HCT116 (cell line): ENCODE results near the gene PCNT. TPM values are rescaled to one million over a fixed set of nuclear protein-coding genes. Genes with fewer than 3 reads are reported as not detected.

Experiments
- ATAC-seq: fragments of 200-7000 bp; cut with Tn5 transposase; 2 replicates; pipeline ENCODE4 v1.9.1; 2020; ENCODE audit warnings: mild to moderate bottlenecking, moderate library complexity
- BruUV-seq: library from RNA; stranded (reverse); fragments of 400-500 nt; replicated peaks from 2 replicates; lab custom pipeline; 2021; lab: Mats Ljungman, UMichigan
- CTCF ChIA-PET: fragments of 300-600 bp; sonication (Branson Sonifier 250); formaldehyde crosslinking; loops from one replicate; lab custom pipeline; 2021; ENCODE audit warnings: antibody characterized with exemption; lab: Charles Lee
- POLR2A ChIA-PET: fragments of 300-600, 350-600 bp; sonication (Branson Sonifier 250); formaldehyde crosslinking; loops from one replicate; lab custom pipeline; 2021; ENCODE audit warnings: antibody characterized with exemption; lab: Charles Lee
- RAD21 ChIA-PET, 2 experiments: fragments of 300-600 bp; sonication (Branson Sonifier 250); formaldehyde crosslinking; loops; one replicate each; lab custom pipeline; 2023; ENCODE audit warnings: low total read pairs in 2 of 2; ENCODE audit not compliant: uncharacterized antibody in 2 of 2, unreplicated experiment in 2 of 2, low non-redundant PET in 1 of 2; lab: Charles Lee
- DNase-seq: peaks from one replicate; pipeline ENCODE4 v3.0.0-alpha.2; 2010; ENCODE audit warnings: low read depth, low spot score
- H2AFZ ChIP-seq: fragments of 200-600 bp; shearing (Covaris generic), sonication (generic); 2 replicates; pipeline ENCODE4 v1.6.1; 2017; ENCODE audit warnings: low read depth, mixed run types, mixed read lengths, antibody characterized with exemption, low read length; ENCODE audit not compliant: poor library complexity, severe bottlenecking
- H3K27ac ChIP-seq: 2 replicates; pipeline ENCODE4 v1.5.1; 2012; ENCODE audit warnings: low read depth, low read length
- H3K27me3 ChIP-seq: fragments of 200-600 bp; sonication (generic); 2 replicates; pipeline ENCODE4 v1.6.1; 2016; ENCODE audit warnings: mixed run types, low read length, mixed read lengths; ENCODE audit not compliant: insufficient read depth
- H3K36me3 ChIP-seq, 2 experiments: fragments of 200-500 bp in 1 of 2; fragments of 200-600 bp in 1 of 2; sonication (Bioruptor generic) in 1 of 2; sonication (generic) in 1 of 2; 2 replicates each; pipeline versions ENCODE4 v1.5.1 to v1.6.1; 2014 to 2016; ENCODE audit warnings: low read length in 2 of 2, inconsistent platforms in 1 of 2, mixed read lengths in 1 of 2, mixed run types in 1 of 2; ENCODE audit not compliant: insufficient read depth in 2 of 2, control insufficient read depth in 1 of 2
- H3K4me1 ChIP-seq, 2 experiments: fragments of 200-600 bp in 1 of 2; sonication (generic) in 1 of 2; 2 replicates each; pipeline versions ENCODE4 v1.5.1 to v1.6.1; 2012 to 2017; ENCODE audit warnings: low read length in 2 of 2, inconsistent platforms in 1 of 2, mild to moderate bottlenecking in 1 of 2, mixed read lengths in 1 of 2, mixed run types in 1 of 2, moderate library complexity in 1 of 2; ENCODE audit not compliant: insufficient read depth in 2 of 2, control insufficient read depth in 1 of 2
- H3K4me2 ChIP-seq: fragments of 200-600 bp; sonication (generic); 2 replicates; pipeline ENCODE4 v1.6.1; 2017; ENCODE audit warnings: mixed run types, low read length, mixed read lengths
- H3K4me3 ChIP-seq, 2 experiments: fragments of 200-600 bp in 1 of 2; sonication (generic) in 1 of 2; replicated peaks in 1 of 2; 2 replicates each; pipeline ENCODE4 v1.5.1; 2011 to 2016; ENCODE audit warnings: low read length in 2 of 2, control low read depth in 1 of 2, low read depth in 1 of 2, mild to moderate bottlenecking in 1 of 2, mixed read lengths in 1 of 2, mixed run types in 1 of 2
- H3K79me2 ChIP-seq: fragments of 200-600 bp; sonication (generic); 2 replicates; pipeline ENCODE4 v1.6.1; 2017; ENCODE audit warnings: mild to moderate bottlenecking, mixed run types, low read length, moderate library complexity, mixed read lengths; ENCODE audit not compliant: insufficient read depth
- H3K9ac ChIP-seq: fragments of 200-600 bp; sonication (generic); 2 replicates; pipeline ENCODE4 v1.6.1; 2016; ENCODE audit warnings: low read length, mixed read lengths
- H3K9me2 ChIP-seq: fragments of 200-600 bp; sonication (generic), shearing (Covaris generic); 2 replicates; pipeline ENCODE4 v1.6.1; 2017; ENCODE audit warnings: mixed run types, mild to moderate bottlenecking, moderate library complexity; ENCODE audit not compliant: insufficient read depth
- H3K9me3 ChIP-seq, 2 experiments: fragments of 200-500 bp in 1 of 2; fragments of 200-600 bp in 1 of 2; sonication (Bioruptor generic) in 1 of 2; sonication (generic) in 1 of 2; 2 replicates each; pipeline ENCODE4 v1.6.1; 2014 to 2017; ENCODE audit warnings: low read length in 2 of 2, mixed read lengths in 2 of 2, inconsistent platforms in 1 of 2, low read depth in 1 of 2, mild to moderate bottlenecking in 1 of 2, mixed run types in 1 of 2, moderate library complexity in 1 of 2; ENCODE audit not compliant: control insufficient read depth in 1 of 2, insufficient read depth in 1 of 2
- H4K20me1 ChIP-seq: fragments of 200-600 bp; sonication (generic), shearing (Covaris generic); 2 replicates; pipeline ENCODE4 v1.6.1; 2017; ENCODE audit warnings: mixed run types, mild to moderate bottlenecking, moderate library complexity; ENCODE audit not compliant: insufficient read depth
- EGR1 ChIP-seq: IDR thresholded peaks from 2 replicates; pipeline ENCODE4 v1.6.1; 2012; ENCODE audit warnings: low read depth
- FOSL1 ChIP-seq: IDR thresholded peaks from 2 replicates; pipeline ENCODE4 v1.6.1; 2012; ENCODE audit warnings: low read depth
- SP1 ChIP-seq: IDR thresholded peaks from 2 replicates; pipeline ENCODE4 v1.6.1; 2012; ENCODE audit warnings: low read depth
- SRF ChIP-seq: IDR thresholded peaks from 2 replicates; pipeline ENCODE4 v1.6.1; 2012; ENCODE audit warnings: low read depth
- TCF7L2 ChIP-seq: IDR thresholded peaks from 2 replicates; pipeline ENCODE4 v1.7.0; 2011; ENCODE audit warnings: borderline replicate concordance, inconsistent platforms; ENCODE audit not compliant: insufficient read depth, insufficient read length; ENCODE audit errors: extremely low read depth
- YY1 ChIP-seq: IDR thresholded peaks from 2 replicates; pipeline ENCODE4 v1.6.1; 2011; ENCODE audit warnings: low read length, low read depth, moderate library complexity, mild to moderate bottlenecking; ENCODE audit not compliant: insufficient replicate concordance; ENCODE audit errors: extremely low read depth
- ZFX ChIP-seq: fragments of 450-650 bp; IDR thresholded peaks from 2 replicates; pipeline ENCODE4 v1.6.1; 2017
- ZNF274 ChIP-seq: fragments of 200-500 bp; sonication (Bioruptor generic); IDR thresholded peaks from 2 replicates; pipeline ENCODE4 v1.6.1; 2014; ENCODE audit warnings: mild to moderate bottlenecking, low read depth, low read length, inconsistent platforms
- intact Hi-C: fragments of 100-400 bp; cut with micrococcal nuclease; formaldehyde crosslinking; loops from 2 replicates; pipeline ENCODE4 v1.10.0; 2022
- total RNA-seq: library from RNA; stranded (reverse); gene quantifications from one replicate; pipeline ENCODE4 v1.2.1, GENCODE V29; 2021; ENCODE audit not compliant: unreplicated experiment
- TF ChIP-seq, protein P1 (sequence below): IDR thresholded peaks from 2 replicates; pipeline ENCODE4 v1.6.1; 2012; ENCODE audit warnings: low read depth
- TF ChIP-seq, protein P2 (sequence below): IDR thresholded peaks from 2 replicates; pipeline ENCODE4 v1.6.1; 2012

PCNT gene
- total RNA-seq, 1 experiment from 2014 or later = 43.6 TPM

DNA sequence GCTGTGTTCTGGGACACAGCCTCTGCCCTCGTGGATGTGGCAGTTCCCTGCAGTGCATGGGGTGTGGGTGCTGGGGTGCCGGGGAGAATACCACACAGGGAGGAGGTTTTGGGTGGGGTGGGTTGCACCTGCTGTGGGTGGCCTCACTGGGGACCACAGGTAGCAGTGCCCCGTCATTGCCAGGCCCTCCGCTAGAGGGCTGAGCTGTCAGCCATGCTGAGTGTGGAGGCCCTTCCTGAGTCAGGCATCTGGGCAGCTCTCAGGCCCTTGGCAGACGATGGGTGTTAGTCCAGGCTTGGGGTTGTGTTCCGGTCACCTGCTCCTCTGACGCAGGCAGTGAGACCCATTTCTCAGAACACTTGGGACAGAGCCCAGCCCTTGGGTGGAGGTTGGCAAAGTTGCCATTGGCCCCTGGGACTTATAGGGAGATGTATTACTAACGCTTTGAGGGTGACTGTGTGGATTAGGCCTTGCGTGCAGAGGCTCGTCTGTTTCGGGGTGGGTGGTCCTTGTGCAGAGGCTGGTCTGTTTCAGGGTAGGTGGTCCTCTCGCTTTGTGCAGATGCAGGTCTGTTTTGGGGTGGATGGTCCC, 23.9 kb downstream of the PCNT start:
- H3K36me3 ChIP-seq = peaks cover 14 to 32% of the 10 kb centered on the region in 2 experiments; a peak in 3 of 4 replicates
- H3K79me2 ChIP-seq = peaks cover 18% of the 10 kb centered on the region
- intact Hi-C loops = no loop called here
- ChIA-PET CTCF (no interaction called here), POLR2A (no interaction called here)
- H4K20me1 ChIP-seq = no peaks in the 10 kb centered on the region
- no peak for ATAC-seq
- H3K27me3 ChIP-seq = no peaks in the 10 kb centered on the region
- DNase-seq = no peak
- no peak overlapping the region for H2AFZ ChIP-seq
- no peak overlapping the region for H3K4me2 ChIP-seq
- TF ChIP-seq TCF7L2 (no peak), ZFX (no peak), EGR1 (no peak), SRF (no peak), FOSL1 (no peak), ZNF274 (no peak), SP1 (no peak), YY1 (no peak)
- TF ChIP-seq, protein P1, sequence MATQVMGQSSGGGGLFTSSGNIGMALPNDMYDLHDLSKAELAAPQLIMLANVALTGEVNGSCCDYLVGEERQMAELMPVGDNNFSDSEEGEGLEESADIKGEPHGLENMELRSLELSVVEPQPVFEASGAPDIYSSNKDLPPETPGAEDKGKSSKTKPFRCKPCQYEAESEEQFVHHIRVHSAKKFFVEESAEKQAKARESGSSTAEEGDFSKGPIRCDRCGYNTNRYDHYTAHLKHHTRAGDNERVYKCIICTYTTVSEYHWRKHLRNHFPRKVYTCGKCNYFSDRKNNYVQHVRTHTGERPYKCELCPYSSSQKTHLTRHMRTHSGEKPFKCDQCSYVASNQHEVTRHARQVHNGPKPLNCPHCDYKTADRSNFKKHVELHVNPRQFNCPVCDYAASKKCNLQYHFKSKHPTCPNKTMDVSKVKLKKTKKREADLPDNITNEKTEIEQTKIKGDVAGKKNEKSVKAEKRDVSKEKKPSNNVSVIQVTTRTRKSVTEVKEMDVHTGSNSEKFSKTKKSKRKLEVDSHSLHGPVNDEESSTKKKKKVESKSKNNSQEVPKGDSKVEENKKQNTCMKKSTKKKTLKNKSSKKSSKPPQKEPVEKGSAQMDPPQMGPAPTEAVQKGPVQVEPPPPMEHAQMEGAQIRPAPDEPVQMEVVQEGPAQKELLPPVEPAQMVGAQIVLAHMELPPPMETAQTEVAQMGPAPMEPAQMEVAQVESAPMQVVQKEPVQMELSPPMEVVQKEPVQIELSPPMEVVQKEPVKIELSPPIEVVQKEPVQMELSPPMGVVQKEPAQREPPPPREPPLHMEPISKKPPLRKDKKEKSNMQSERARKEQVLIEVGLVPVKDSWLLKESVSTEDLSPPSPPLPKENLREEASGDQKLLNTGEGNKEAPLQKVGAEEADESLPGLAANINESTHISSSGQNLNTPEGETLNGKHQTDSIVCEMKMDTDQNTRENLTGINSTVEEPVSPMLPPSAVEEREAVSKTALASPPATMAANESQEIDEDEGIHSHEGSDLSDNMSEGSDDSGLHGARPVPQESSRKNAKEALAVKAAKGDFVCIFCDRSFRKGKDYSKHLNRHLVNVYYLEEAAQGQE = no peak
- TF ChIP-seq, protein P2, sequence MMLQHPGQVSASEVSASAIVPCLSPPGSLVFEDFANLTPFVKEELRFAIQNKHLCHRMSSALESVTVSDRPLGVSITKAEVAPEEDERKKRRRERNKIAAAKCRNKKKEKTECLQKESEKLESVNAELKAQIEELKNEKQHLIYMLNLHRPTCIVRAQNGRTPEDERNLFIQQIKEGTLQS = no peak
- TF ChIP-seq, all 23 proteins: peak for 0
- BruUV-seq = no TSS peak
- no peaks in the 10 kb centered on the region for H3K9me2 ChIP-seq
- no peak overlapping the region for H3K9ac ChIP-seq
- RAD21 ChIA-PET = no interaction called here
- H3K9me3 ChIP-seq = no peaks in the 10 kb centered on the region
- H3K4me3 ChIP-seq = no peak overlapping the region
- H3K4me1 ChIP-seq = no peaks in the 10 kb centered on the region
- no peak overlapping the region for H3K27ac ChIP-seq
